HG02642 (cell line): ENCODE measurements around the gene TMEM132C.

Experiments used
- ATAC-seq: cut with Tn5 transposase; IDR thresholded peaks from one replicate; pipeline ENCODE4 v1.9.1; 2021; ENCODE audit warnings: mild to moderate bottlenecking; ENCODE audit not compliant: unreplicated experiment, poor library complexity

The TMEM132C gene

GRCh38 chr12:128337431-128338170 lies 70.6 kb downstream of the TMEM132C start:
- no peak for ATAC-seq

DNA sequence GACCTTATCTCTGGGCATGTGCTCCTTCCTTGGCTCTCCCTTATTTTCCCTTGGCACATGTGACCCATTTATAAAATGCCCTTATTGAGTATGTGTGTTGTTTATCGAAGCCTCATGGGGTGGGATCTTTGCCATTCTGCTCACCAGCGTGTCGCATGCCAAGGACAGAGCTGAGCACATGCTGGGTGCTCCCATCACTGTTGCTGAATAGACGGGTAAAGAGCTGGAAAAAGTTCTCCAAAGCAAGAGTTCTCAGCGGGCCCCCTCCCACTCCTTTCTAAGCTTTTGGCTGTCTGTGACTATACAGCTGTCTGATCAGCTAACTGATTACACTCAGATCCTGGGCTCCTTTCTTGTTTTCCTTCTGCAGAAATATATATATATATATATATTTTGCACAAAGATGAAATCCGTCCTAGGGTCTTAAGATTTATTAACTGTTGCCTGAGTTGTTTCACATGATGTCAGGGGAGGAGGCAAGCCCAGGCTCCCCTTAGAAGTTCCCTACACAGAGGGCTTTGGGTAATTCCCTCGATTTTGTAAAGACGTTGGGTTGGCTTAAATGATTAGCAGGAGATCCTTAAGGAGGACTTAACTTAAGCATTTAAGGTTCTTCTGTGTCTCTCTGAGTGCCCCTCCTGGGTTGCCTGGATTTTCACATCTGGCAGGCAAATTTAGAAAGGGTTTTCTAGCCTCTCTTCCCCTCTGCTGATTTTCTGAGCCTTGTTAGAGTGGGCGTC lies 71.6 kb downstream of the TMEM132C start:
- no peak for ATAC-seq

GRCh38 chr12:128339126-128339520 lies 72.2 kb downstream of the TMEM132C start:
- no peak for ATAC-seq

DNA sequence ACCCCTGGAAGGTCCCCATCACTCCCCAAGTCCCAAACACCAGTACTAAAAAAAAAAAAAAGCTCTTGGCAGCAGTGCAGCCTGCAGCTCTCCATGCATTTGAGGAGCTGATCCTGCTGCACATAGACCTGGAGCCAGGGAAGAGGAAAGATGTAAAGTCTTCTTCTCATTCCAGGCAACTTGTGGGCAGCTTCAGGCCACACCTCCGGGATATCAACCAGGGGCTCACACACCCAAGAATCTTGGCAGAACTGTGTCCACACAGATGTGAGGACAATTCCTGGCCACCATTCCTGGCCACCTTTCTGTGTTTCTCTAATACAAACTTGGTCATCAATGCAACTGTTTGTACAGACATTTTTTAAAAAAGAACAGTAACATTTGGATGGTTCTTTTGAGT lies 72.7 kb downstream of the TMEM132C start:
- ATAC-seq, result no peak

GRCh38 chr12:128353301-128353700 lies 86.3 kb downstream of the TMEM132C start:
- no peak for ATAC-seq

GRCh38 chr12:128356547-128356946 lies 89.6 kb downstream of the TMEM132C start:
- no peak for ATAC-seq

GRCh38 chr12:128361400-128361995 lies 94.5 kb downstream of the TMEM132C start:
- no peak for ATAC-seq

GRCh38 chr12:128365032-128365431 lies 98.1 kb downstream of the TMEM132C start:
- ATAC-seq, result no peak

- ATAC-seq, result no peak
These were observed 98.8 kb downstream of the TMEM132C start for GRCh38 chr12:128365651-128366231.

GRCh38 chr12:128367961-128368360 lies 101.0 kb downstream of the TMEM132C start:
- no peak for ATAC-seq

- ATAC-seq, result no peak
These were observed 114.6 kb downstream of the TMEM132C start for GRCh38 chr12:128381541-128381940.

DNA sequence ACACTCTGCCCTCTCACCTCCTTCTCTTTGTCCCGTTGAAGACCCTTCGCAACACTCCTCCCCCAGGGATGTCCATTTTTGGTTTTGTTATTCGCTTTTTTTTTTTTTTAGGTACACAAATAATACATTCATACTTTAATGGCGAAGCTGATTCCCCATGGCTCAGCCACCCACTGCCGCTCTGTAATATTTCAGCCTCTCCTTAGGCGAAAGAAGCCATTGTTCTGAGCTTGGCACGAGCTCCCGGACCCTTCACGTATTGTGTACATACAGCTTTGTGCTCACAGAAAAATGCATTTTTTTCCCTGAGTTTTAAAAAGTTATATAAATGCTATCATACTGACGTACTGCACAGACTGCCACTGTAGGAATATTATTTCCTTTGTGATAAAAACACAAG lies 115.0 kb downstream of the TMEM132C start:
- no peak for ATAC-seq

DNA sequence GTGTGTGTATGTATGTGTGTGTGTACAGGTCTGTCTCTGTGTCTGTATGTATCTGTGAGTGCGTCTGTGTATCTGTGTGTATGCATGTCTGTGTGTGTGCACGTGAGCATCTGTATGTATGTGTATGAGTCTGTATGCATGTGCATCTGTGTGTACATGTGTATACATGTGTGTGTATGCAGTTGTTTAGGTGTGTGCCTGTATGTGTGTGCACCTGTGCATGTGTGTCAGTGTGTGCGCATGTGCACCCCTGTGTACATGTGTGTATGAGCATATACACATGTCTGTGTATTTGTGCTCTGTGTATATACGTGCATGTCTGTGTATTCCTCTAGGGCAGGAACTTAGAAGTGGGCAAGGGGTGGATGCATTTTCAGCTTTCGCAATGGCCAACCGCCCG lies 116.0 kb downstream of the TMEM132C start:
- no peak for ATAC-seq

DNA sequence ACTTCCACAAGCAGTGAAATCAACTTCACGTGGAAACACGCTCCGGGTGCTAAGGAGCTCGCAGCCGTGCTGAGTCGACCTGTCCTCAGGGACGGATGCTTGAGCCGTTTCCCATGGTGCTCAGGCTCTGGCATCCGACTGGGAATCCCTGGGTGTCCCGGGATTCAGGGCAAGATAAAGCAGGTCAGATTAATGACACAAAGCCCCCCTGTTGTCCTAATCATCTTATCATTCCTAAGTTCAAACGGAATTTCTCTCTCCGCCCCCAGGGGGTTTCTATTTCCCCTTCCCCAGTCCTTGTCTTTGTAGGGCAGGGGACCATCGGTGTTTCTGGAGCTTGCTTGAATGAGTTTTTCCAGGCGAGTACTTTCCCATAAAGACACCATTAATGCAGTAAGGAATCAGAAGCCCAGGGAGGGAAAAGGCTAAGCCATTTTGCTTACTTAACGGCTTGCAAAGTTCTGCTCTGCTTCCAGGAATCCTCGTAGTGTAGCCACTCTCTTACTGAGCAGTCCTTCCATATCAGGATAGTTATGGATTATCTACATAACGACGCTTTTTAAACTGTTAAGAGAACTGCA lies 116.5 kb downstream of the TMEM132C start:
- no peak for ATAC-seq

GRCh38 chr12:128385736-128386135 lies 118.8 kb downstream of the TMEM132C start:
- no peak for ATAC-seq

DNA sequence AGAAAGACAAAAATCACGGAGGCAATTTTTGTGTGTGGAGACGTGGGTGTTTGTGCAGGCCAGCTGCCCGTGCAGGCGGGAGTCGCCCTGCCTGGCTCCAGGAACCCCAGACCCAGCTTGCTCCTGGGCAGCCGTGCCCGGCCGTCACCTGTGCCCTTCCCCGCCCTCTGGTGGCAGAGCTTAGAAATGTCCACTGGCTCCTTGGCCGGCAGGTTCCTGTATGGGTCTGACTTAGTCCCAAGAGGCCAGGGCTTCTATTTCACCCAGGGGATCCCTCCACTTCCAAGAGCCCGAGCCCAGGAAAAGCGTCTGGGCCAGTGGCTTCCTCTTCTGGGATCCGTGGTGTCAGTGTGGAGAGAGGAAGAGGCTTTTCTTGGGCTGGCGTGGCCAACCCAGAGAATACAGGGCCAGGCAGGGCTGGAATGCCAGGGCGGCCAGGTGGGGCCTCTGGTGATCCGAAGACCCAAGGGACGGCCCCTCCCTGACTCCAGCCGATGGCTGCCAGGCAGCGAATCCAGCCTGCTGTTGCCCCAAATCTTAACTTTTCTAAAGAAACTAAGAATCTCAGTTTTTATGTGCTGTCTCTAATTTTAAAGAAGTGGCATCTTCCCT lies 120.9 kb downstream of the TMEM132C start:
- ATAC-seq, result peak; percentile 78

GRCh38 chr12:128388461-128389000 lies 121.6 kb downstream of the TMEM132C start:
- no peak for ATAC-seq

- no peak for ATAC-seq
These were observed 126.4 kb downstream of the TMEM132C start for GRCh38 chr12:128393346-128393745.

DNA sequence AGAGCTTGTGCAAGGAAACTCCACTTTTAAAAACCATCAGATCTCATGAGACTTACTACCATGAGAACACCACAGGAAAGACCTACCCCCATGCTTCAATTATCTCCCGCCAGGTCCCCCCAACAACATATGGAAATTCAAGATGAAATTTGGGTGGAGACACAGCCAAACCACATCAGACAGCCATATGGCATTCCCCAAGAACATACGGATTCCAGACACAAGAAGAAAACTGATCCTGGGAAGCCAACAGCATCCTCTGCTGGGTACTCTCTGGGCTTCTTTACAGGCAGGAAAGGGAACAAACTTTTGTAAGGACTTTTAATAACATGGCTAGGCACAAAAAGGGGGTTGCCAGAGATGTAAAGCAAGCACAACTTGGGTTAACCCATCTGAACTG lies 127.2 kb downstream of the TMEM132C start:
- no peak for ATAC-seq

- ATAC-seq, result no peak
These were observed 132.3 kb downstream of the TMEM132C start for GRCh38 chr12:128399253-128399652.
